Fibroblast of lung (primary cell): Measurements from ENCODE around the gene TFEC. TPM values are rescaled to one million over a fixed set of nuclear protein-coding genes. Genes with fewer than 3 reads are reported as not detected.

Source experiments
- DNase-seq, 2 donors: peaks; one replicate each; pipeline versions ENCODE4 v3.0.0 to v3.0.0-alpha.2; 2010; ENCODE audit warnings: low read depth in 2 of 2
- H2AFZ ChIP-seq: 2 replicates; pipeline ENCODE4 v1.5.1; 2012; ENCODE audit warnings: low read length, control low read depth, inconsistent platforms
- H3K27ac ChIP-seq: 2 replicates; pipeline ENCODE4 v1.5.1; 2011; ENCODE audit warnings: low read length, control low read depth; ENCODE audit not compliant: insufficient read depth
- H3K27me3 ChIP-seq: 2 replicates; pipeline ENCODE4 v1.5.1; 2011; ENCODE audit warnings: mild to moderate bottlenecking, low read length; ENCODE audit not compliant: control insufficient read depth, insufficient read depth
- H3K36me3 ChIP-seq: 2 replicates; pipeline ENCODE4 v1.5.1; 2011; ENCODE audit warnings: low read length; ENCODE audit not compliant: control insufficient read depth, insufficient read depth
- H3K4me1 ChIP-seq: 2 replicates; pipeline ENCODE4 v1.5.1; 2011; ENCODE audit warnings: low read length; ENCODE audit not compliant: control insufficient read depth, insufficient read depth; ENCODE audit errors: extremely low read depth
- H3K4me2 ChIP-seq: 2 replicates; pipeline ENCODE4 v1.5.1; 2011; ENCODE audit warnings: low read length, control low read depth; ENCODE audit not compliant: insufficient read depth; ENCODE audit errors: extremely low read depth
- H3K4me3 ChIP-seq, 4 experiments: fragments of 200-600 bp in 1 of 4; sonication (generic) in 1 of 4; replicated peaks in 1 of 4; 2 replicates each; pipeline ENCODE4 v1.5.1; 2011 to 2016; ENCODE audit warnings: low read length in 4 of 4, low read depth in 3 of 4, mild to moderate bottlenecking in 3 of 4, control low read depth in 2 of 4, inconsistent platforms in 1 of 4, mixed read lengths in 1 of 4; ENCODE audit not compliant: insufficient read depth in 1 of 4; ENCODE audit errors: control extremely low read depth in 1 of 4
- H3K79me2 ChIP-seq: 2 replicates; pipeline ENCODE4 v1.5.1; 2012; ENCODE audit warnings: mild to moderate bottlenecking, low read length, inconsistent platforms; ENCODE audit not compliant: control insufficient read depth, insufficient read depth
- H3K9ac ChIP-seq: 2 replicates; pipeline ENCODE4 v1.5.1; 2011; ENCODE audit warnings: mild to moderate bottlenecking, low read length, control low read depth; ENCODE audit not compliant: insufficient read depth
- H3K9me3 ChIP-seq: 2 replicates; pipeline ENCODE4 v1.5.1; 2012; ENCODE audit warnings: low read depth, low read length; ENCODE audit not compliant: control insufficient read depth, insufficient read depth
- H4K20me1 ChIP-seq: 2 replicates; pipeline ENCODE4 v1.5.1; 2011; ENCODE audit warnings: low read length; ENCODE audit not compliant: control insufficient read depth, insufficient read depth; ENCODE audit errors: extremely low read depth
- CTCF ChIP-seq, 2 donors: IDR thresholded peaks in 1 of 2; conservative IDR thresholded peaks in 1 of 2; 1 replicate in 1 of 2; 2 replicates in 1 of 2; pipeline ENCODE4 v1.5.1; 2011 to 2012; ENCODE audit warnings: low read length in 2 of 2, control low read depth in 1 of 2, inconsistent platforms in 1 of 2, low read depth in 1 of 2, mild to moderate bottlenecking in 1 of 2
- EZH2 ChIP-seq: IDR thresholded peaks from 2 replicates; pipeline ENCODE4 v1.5.1; 2012; ENCODE audit warnings: low read length, control low read depth, mild to moderate bottlenecking; ENCODE audit errors: missing control alignments
- polyA plus RNA-seq, 2 donors: library from polyadenylated mRNA; depleted of rRNA in 1 of 2; stranded (reverse) in 1 of 2; unstranded in 1 of 2; fragments of >200 nt; gene quantifications; 2 replicates each; pipeline ENCODE4 v1.2.1, GENCODE V29; 2011 to 2012; ENCODE audit warnings: missing spikeins in 1 of 2
- total RNA-seq: library from RNA; depleted of rRNA; stranded (reverse); fragments of >200 nt; gene quantifications from 2 replicates; pipeline ENCODE4 v1.2.1, GENCODE V29; 2014

The TFEC gene
- total and polyA plus RNA-seq, 2 donors (not counting 1 experiment from before 2014, with no cell fraction given): 0.05 to 0.17 TPM

- H3K27me3 ChIP-seq: no peaks in the 10 kb centered on the region
- H3K9me3 ChIP-seq: no peaks in the 10 kb centered on the region
- H3K4me2 ChIP-seq: peak overlapping the region; percentile 1
- H3K27ac ChIP-seq: no peak overlapping the region
- H4K20me1 ChIP-seq: no peaks in the 10 kb centered on the region
- H3K9ac ChIP-seq: no peak overlapping the region
- H3K36me3 ChIP-seq: no peaks in the 10 kb centered on the region
- peak in 1 of 2 donors; percentile 58 for DNase-seq
- H3K79me2 ChIP-seq: no peaks in the 10 kb centered on the region
- no peak for TF ChIP-seq CTCF (conservative IDR thresholded peaks at IDR 0.05 in 1 of 2, IDR thresholded peaks at IDR 0.05 in 1 of 2; ENCODE audit: low read depth in 1 of 2, low read length in 2 of 2)
- TF ChIP-seq EZH2: no peak
- no peak overlapping the region for H2AFZ ChIP-seq
- H3K4me3 ChIP-seq: no peak overlapping the region
- no peaks in the 10 kb centered on the region for H3K4me1 ChIP-seq
These were observed 119.1 kb downstream of the TFEC start for GRCh38 chr7:115911465-115911864.

GRCh38 chr7:115910541-115911164 lies 119.9 kb downstream of the TFEC start:
- no peak for TF ChIP-seq EZH2
- peak; percentile 44 to 65 for TF ChIP-seq CTCF (conservative IDR thresholded peaks at IDR 0.05 in 1 of 2, IDR thresholded peaks at IDR 0.05 in 1 of 2; ENCODE audit: low read depth in 1 of 2, low read length in 2 of 2)
- H4K20me1 ChIP-seq: no peaks in the 10 kb centered on the region
- H3K36me3 ChIP-seq: no peaks in the 10 kb centered on the region
- H3K9me3 ChIP-seq: no peaks in the 10 kb centered on the region
- H2AFZ ChIP-seq: no peak overlapping the region
- H3K9ac ChIP-seq: no peak overlapping the region
- no peaks in the 10 kb centered on the region for H3K4me1 ChIP-seq
- no peak overlapping the region for H3K27ac ChIP-seq
- H3K79me2 ChIP-seq: no peaks in the 10 kb centered on the region
- no peak overlapping the region for H3K4me3 ChIP-seq
- peak; percentile 32 to 62 for DNase-seq
- peak overlapping the region; percentile 2 for H3K4me2 ChIP-seq
- H3K27me3 ChIP-seq: no peaks in the 10 kb centered on the region

GRCh38 chr7:115906731-115907130 lies 123.8 kb downstream of the TFEC start:
- Histone ChIP-seq H3K4me2 (no peak overlapping the region), H2AFZ (no peak overlapping the region), H3K4me3 (no peak overlapping the region), H3K27ac (no peak overlapping the region), H3K9ac (no peak overlapping the region), H4K20me1 (no peaks in the 10 kb centered on the region), H3K27me3 (no peaks in the 10 kb centered on the region), H3K4me1 (no peaks in the 10 kb centered on the region), H3K9me3 (no peaks in the 10 kb centered on the region), H3K36me3 (no peaks in the 10 kb centered on the region), H3K79me2 (no peaks in the 10 kb centered on the region)
- TF ChIP-seq CTCF (conservative IDR thresholded peaks at IDR 0.05 in 1 of 2, IDR thresholded peaks at IDR 0.05 in 1 of 2; ENCODE audit: low read depth in 1 of 2, low read length in 2 of 2): no peak
- no peak for TF ChIP-seq EZH2
- peak in 1 of 2 donors; percentile 22 for DNase-seq
